HEK293T (cell line): ENCODE measurements around the gene ELP5.

Experiments
- CTCF ChIA-PET: fragments of 350-600 bp; formaldehyde crosslinking; extraction: SDS; loops from one replicate; lab custom pipeline; 2021; ENCODE audit warnings: antibody characterized with exemption, inconsistent platforms; lab: Yijun Ruan, JAX
- POLR2A ChIA-PET: fragments of 350-600 bp; formaldehyde crosslinking; extraction: SDS; loops from one replicate; lab custom pipeline; 2020; ENCODE audit warnings: antibody characterized with exemption, inconsistent platforms; lab: Yijun Ruan, JAX
- DNase-seq: peaks from one replicate; pipeline ENCODE4 v3.0.0; 2012; ENCODE audit warnings: mixed read lengths; ENCODE audit errors: extremely low spot score
- ARNT ChIP-seq: fragments of 450-650 bp; IDR thresholded peaks from 2 replicates; pipeline ENCODE4 v1.6.1; 2017; ENCODE audit warnings: mild to moderate bottlenecking
- BHLHE40 ChIP-seq: fragments of 450-650 bp; IDR thresholded peaks from 2 replicates; pipeline ENCODE4 v1.6.1; 2016; ENCODE audit warnings: mild to moderate bottlenecking, moderate library complexity, borderline replicate concordance
- CTBP1 ChIP-seq: fragments of 450-650 bp; IDR thresholded peaks from 2 replicates; pipeline ENCODE4 v1.6.1; 2016; ENCODE audit warnings: borderline replicate concordance
- ELF4 ChIP-seq: fragments of 450-650 bp; IDR thresholded peaks from 2 replicates; pipeline ENCODE4 v1.6.1; 2017; ENCODE audit warnings: antibody characterized with exemption
- FOXA1 ChIP-seq: fragments of 450-650 bp; IDR thresholded peaks from 2 replicates; pipeline ENCODE4 v1.6.1; 2016; ENCODE audit warnings: mild to moderate bottlenecking
- FOXK2 ChIP-seq: fragments of 450-650 bp; IDR thresholded peaks from 2 replicates; pipeline ENCODE4 v1.6.1; 2016; ENCODE audit warnings: mild to moderate bottlenecking
- FOXM1 ChIP-seq: fragments of 450-650 bp; IDR thresholded peaks from 2 replicates; pipeline ENCODE4 v1.6.1; 2017; ENCODE audit warnings: mild to moderate bottlenecking, borderline replicate concordance
- HDGF ChIP-seq: fragments of 450-650 bp; IDR thresholded peaks from 2 replicates; pipeline ENCODE4 v1.6.1; 2017; ENCODE audit warnings: antibody characterized with exemption, borderline replicate concordance
- L3MBTL2 ChIP-seq: fragments of 450-650 bp; conservative IDR thresholded peaks from 2 replicates; pipeline ENCODE4 v1.6.1; 2016; ENCODE audit warnings: mild to moderate bottlenecking
- LEF1 ChIP-seq: fragments of 450-650 bp; IDR thresholded peaks from 2 replicates; pipeline ENCODE4 v1.6.1; 2017; ENCODE audit warnings: mild to moderate bottlenecking, borderline replicate concordance
- NFRKB ChIP-seq: fragments of 450-650 bp; IDR thresholded peaks from 2 replicates; pipeline ENCODE4 v1.6.1; 2016; ENCODE audit warnings: mild to moderate bottlenecking, moderate library complexity
- SP1 ChIP-seq: fragments of 450-650 bp; IDR thresholded peaks from 2 replicates; pipeline ENCODE4 v1.6.1; 2017
- SUZ12 ChIP-seq: fragments of 450-650 bp; IDR thresholded peaks from 2 replicates; pipeline ENCODE4 v1.6.1; 2016; ENCODE audit warnings: mild to moderate bottlenecking
- TARDBP ChIP-seq: fragments of 450-650 bp; IDR thresholded peaks from 2 replicates; pipeline ENCODE4 v1.6.1; 2016
- ZNF384 ChIP-seq: fragments of 450-650 bp; IDR thresholded peaks from 2 replicates; pipeline ENCODE4 v1.6.1; 2016
- TF ChIP-seq, protein P1 (sequence below): fragments of 450-650 bp; IDR thresholded peaks from 2 replicates; pipeline ENCODE4 v1.6.1; 2016

The ELP5 gene

DNA sequence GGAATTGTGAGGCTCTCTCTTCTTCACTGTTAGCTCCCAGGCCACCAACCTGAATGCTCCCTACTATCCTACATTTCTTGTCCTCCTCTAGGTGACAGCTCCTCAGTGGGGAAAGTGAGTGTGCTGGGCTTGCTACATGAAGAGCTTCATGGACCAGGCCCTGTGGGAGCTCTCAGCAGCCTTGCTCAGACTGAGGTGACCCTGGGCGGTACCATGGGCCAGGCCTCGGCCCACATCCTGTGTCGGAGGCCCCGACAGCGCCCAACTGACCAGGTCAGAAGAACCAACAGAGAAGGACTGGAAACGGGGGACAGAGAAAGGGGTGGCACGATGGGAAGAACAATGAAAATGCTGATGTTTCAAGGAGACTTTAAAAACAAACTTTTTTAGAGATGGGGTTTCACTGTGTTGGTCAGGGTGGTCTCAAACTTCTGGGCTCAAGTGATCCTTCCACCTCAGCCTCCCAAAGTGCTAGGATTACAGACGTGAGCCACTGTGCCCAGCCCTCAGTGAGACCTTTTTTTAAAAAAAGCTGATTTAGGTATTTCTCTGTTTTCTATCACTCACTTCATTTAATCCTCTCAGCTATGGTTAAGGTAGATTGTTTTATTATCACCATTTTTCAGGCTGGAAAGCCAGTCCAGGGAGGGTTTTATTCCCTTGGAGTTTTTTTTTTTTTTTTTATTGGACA lies 4.9 kb downstream of the ELP5 start:
- TF ChIP-seq ARNT (no peak), ZNF384 (no peak), NFRKB (no peak)
- no peak for DNase-seq
- ChIA-PET CTCF (no interaction called here), POLR2A (interaction anchor here (0.7 to 1.4 kb wide), 4 partner anchors 15 to 73 kb away, joined by 3 to 4 read pairs (median 3); no protein-coding TSS in a partner anchor)

DNA sequence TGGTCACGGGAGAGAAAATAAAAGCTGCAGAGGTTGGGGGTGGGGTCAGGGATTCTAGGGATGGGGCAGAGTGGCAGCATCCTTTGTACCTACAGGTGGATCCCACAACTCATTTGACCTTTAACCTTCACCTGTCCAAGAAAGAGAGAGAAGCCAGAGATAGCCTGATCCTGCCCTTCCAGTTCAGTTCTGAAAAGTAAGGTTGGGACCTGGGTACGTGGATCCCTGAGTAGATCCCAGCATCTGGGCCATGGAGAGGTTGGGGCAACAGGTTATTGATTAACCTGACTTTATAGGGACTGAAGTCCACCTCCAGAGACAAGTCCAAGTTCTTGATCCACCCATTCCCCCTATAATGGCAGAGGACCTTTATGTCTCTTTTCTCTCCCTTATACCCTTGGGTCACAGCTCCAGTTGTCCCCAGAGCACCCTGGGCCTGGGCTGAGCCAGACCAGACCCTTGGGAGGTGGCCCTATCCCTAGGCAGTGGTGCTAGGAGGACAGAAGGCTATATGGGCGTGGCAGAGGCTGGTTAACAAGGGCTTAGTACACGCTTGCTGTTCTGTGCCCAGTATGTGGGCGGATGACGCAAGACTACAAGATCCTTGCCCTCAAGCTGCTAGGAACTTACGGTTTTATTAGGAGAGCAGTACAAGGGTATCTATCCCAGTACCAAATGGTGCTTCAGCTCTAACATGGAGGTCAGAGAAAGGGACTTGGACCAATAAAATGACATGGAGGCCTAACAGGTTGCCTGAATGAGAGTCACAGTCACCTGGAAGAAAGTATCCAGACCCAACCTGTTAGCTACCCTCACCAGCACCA lies 6.9 kb downstream of the ELP5 start:
- no peak for DNase-seq
- TF ChIP-seq, protein P1, sequence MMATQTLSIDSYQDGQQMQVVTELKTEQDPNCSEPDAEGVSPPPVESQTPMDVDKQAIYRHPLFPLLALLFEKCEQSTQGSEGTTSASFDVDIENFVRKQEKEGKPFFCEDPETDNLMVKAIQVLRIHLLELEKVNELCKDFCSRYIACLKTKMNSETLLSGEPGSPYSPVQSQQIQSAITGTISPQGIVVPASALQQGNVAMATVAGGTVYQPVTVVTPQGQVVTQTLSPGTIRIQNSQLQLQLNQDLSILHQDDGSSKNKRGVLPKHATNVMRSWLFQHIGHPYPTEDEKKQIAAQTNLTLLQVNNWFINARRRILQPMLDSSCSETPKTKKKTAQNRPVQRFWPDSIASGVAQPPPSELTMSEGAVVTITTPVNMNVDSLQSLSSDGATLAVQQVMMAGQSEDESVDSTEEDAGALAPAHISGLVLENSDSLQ: no peak
- TF ChIP-seq FOXK2 (no peak), NFRKB (no peak), LEF1 (no peak), SUZ12 (no peak), CTBP1 (no peak), ARNT (no peak), SP1 (no peak), FOXA1 (no peak), ZNF384 (no peak), BHLHE40 (no peak), ELF4 (no peak), FOXM1 (no peak), TARDBP (no peak)
- POLR2A ChIA-PET: no interaction called here
- CTCF ChIA-PET: no interaction called here

GRCh38 chr17:7259555-7259889 lies 7.5 kb downstream of the ELP5 start:
- TF ChIP-seq CTBP1 (no peak), FOXM1 (no peak), FOXK2 (no peak), ELF4 (no peak), NFRKB (no peak), L3MBTL2 (no peak), HDGF (no peak), TARDBP (no peak), SP1 (no peak), SUZ12 (no peak), BHLHE40 (no peak), FOXA1 (no peak), ARNT (no peak), ZNF384 (no peak), LEF1 (no peak)
- TF ChIP-seq, protein P1: no peak
- ChIA-PET POLR2A (no interaction called here), CTCF (no interaction called here)
- DNase-seq: no peak

GRCh38 chr17:7260151-7260550 lies 8.1 kb downstream of the ELP5 start:
- TF ChIP-seq SP1: no peak
- no peak for TF ChIP-seq ZNF384
- no peak for TF ChIP-seq FOXA1
- no peak for TF ChIP-seq FOXK2
- no peak for TF ChIP-seq BHLHE40
- TF ChIP-seq HDGF: no peak
- no peak for TF ChIP-seq CTBP1
- no peak for TF ChIP-seq ARNT
- TF ChIP-seq ELF4: no peak
- no peak for TF ChIP-seq LEF1
- no peak for TF ChIP-seq NFRKB
- no peak for TF ChIP-seq L3MBTL2
- TF ChIP-seq SUZ12: no peak
- TF ChIP-seq FOXM1: no peak
- TF ChIP-seq, protein P1: no peak
- no peak for DNase-seq
- POLR2A ChIA-PET: no interaction called here
- CTCF ChIA-PET: no interaction called here

GRCh38 chr17:7260651-7261378 lies 8.8 kb downstream of the ELP5 start:
- POLR2A ChIA-PET: interaction anchor here (1.2 kb wide), 1 partner anchor 40 kb away, joined by 3 read pairs; no protein-coding TSS in a partner anchor
- no peak for DNase-seq
- CTCF ChIA-PET: no interaction called here
- TF ChIP-seq SP1 (no peak), SUZ12 (no peak), NFRKB (no peak), ARNT (no peak), HDGF (no peak), FOXA1 (no peak), TARDBP (no peak), FOXK2 (no peak), ELF4 (no peak), L3MBTL2 (no peak), CTBP1 (no peak), ZNF384 (no peak), BHLHE40 (no peak)
- TF ChIP-seq, protein P1: no peak
